Stomach (tissue), 4 donors: ENCODE measurements around the gene VIPR2.

Experiments
- CTCF ChIP-seq, 7 experiments: fragments of 450-650 bp in 4 of 7; fragments of 200-600 bp in 3 of 7; sonication (generic) in 3 of 7; IDR thresholded peaks; one replicate each; pipeline ENCODE4 v1.5.1; 2016 to 2019; ENCODE audit warnings: antibody characterized with exemption in 7 of 7, control low read depth in 2 of 7, mild to moderate bottlenecking in 1 of 7
- EP300 ChIP-seq: sonication (generic); formaldehyde crosslinking; IDR thresholded peaks from one replicate; pipeline ENCODE4 v1.6.1; 2017; ENCODE audit warnings: antibody characterized with exemption
- POLR2A ChIP-seq, 4 donors: fragments of 450-650 bp; IDR thresholded peaks; one replicate each; pipeline ENCODE4 v1.6.1; 2016; ENCODE audit warnings: antibody characterized with exemption in 4 of 4, control low read depth in 2 of 4, mild to moderate bottlenecking in 1 of 4, moderate library complexity in 1 of 4
- POLR2AphosphoS5 ChIP-seq, 3 donors: sonication (generic); formaldehyde crosslinking; IDR thresholded peaks; one replicate each; pipeline ENCODE4 v1.6.1; 2016; ENCODE audit warnings: antibody characterized with exemption in 3 of 3

GRCh38 chr7:159012353-159013069 lies 132.2 kb downstream of the VIPR2 start:
- TF ChIP-seq CTCF (IDR thresholded peaks at IDR 0.05) = no peak
- TF ChIP-seq POLR2A (IDR thresholded peaks at IDR 0.05) = no peak
- TF ChIP-seq POLR2AphosphoS5 (IDR thresholded peaks at IDR 0.05) = peak in 2 of 3 donors; percentile 6 to 75
- no peak for TF ChIP-seq EP300
